SK-N-MC (cell line): ENCODE data around the gene CMA1.

Experiments
- EZH2 ChIP-seq: fragments of 200-600 bp; sonication (generic); IDR thresholded peaks from one replicate; pipeline ENCODE4 v1.6.1; 2017; ENCODE audit warnings: antibody characterized with exemption
- FOXP2 ChIP-seq: optimal IDR thresholded peaks from 2 replicates; pipeline ENCODE3; 2011; ENCODE audit warnings: mild to moderate bottlenecking, moderate library complexity; ENCODE audit not compliant: insufficient read depth; ENCODE audit errors: extremely low read length, control extremely low read depth
- POLR2AphosphoS5 ChIP-seq: IDR thresholded peaks from 2 replicates; pipeline ENCODE4 v1.6.1; 2012; ENCODE audit warnings: mild to moderate bottlenecking, low read depth, low read length, borderline replicate concordance

DNA sequence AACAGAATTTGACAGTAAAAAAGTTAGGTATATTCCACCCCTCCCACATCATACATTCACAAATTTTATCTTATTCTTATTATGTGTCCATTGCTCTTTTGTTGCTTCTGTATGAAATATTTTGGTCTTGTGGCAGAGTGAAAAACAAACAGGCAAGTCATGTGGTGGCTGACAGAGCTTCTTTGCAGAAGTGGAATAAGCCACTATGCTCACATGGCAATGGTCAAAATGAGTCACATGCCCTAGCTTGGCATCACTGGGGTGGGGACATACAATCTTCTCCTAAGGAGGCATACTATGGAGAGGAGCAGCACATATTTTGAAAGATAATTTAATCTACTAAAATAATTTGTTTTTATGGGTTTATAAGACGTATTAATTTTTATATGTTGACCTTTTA lies 27.7 kb upstream of the CMA1 start:
- no peak for TF ChIP-seq EZH2
- no peak for TF ChIP-seq POLR2AphosphoS5
- no peak for TF ChIP-seq FOXP2
